ENCODE measurements around the gene AKT1. TPM values are rescaled to one million over a fixed set of nuclear protein-coding genes. Genes with fewer than 3 reads are reported as not detected.
A peak's percentile ranks its signal among the peaks of the same experiment; 100 is the strongest.

Gene AKT1
- total RNA-seq, 1 experiment from 2014 or later: 118 TPM

DNA sequence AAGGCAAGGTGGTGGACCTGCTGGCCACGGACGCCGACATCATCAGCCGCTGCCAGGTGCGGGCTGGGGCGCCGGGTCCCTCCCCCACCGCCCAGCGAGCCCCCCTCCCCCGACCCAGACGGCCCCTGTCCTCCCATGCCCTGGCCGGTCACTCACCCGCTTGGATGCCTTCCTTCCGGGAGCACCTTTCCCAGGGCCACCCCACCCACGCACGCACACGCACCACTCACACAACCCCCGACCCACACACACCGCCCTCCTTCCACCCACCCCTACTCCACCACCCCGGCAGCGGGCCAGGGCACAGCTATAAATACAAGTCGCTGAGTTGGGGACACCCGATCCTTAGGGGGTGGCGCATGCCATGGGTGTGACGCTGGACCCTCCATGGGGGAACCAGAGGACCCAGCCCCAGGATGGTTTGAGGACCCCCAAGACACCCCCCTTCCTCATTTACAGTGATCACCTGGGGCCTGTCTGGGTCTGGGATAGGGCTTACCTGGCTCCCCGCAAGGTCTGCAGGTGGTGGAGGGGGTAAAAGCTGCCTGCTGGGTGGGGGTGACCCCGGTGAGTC is 71.1 kb downstream of the AKT1 start:
- H3K27ac Mint-ChIP-seq (ENCODE audit: unreplicated experiment): peak overlapping the region; percentile 83
- H3K4me1 Mint-ChIP-seq (ENCODE audit: low read depth, unreplicated experiment): peaks cover 12% of the 10 kb centered on the region
- intact Hi-C loops (cut with micrococcal nuclease; ENCODE audit: unreplicated experiment): no loop called here
- H3K4me3 Mint-ChIP-seq (ENCODE audit: low read depth, unreplicated experiment): peak overlapping the region; percentile 54
- peaks cover 57% of the 10 kb centered on the region for H3K36me3 Mint-ChIP-seq (ENCODE audit: insufficient read depth, unreplicated experiment)
- CTCF ChIA-PET: interaction anchor here (0.6 to 1.7 kb wide), 3 partner anchors 28 to 1584 kb away, joined by 3 to 6 read pairs (median 5); partner anchors contain the start of gene SIVA1
- peak; percentile 47 for DNase-seq
- H3K9me3 Mint-ChIP-seq (ENCODE audit: low read depth, unreplicated experiment): no peaks in the 10 kb centered on the region
- H3K27me3 Mint-ChIP-seq (ENCODE audit: unreplicated experiment): peaks cover 32% of the 10 kb centered on the region
- TSS peak; percentile 17 for BruUV-seq (replicated peaks)
- TF ChIP-seq, protein P1, sequence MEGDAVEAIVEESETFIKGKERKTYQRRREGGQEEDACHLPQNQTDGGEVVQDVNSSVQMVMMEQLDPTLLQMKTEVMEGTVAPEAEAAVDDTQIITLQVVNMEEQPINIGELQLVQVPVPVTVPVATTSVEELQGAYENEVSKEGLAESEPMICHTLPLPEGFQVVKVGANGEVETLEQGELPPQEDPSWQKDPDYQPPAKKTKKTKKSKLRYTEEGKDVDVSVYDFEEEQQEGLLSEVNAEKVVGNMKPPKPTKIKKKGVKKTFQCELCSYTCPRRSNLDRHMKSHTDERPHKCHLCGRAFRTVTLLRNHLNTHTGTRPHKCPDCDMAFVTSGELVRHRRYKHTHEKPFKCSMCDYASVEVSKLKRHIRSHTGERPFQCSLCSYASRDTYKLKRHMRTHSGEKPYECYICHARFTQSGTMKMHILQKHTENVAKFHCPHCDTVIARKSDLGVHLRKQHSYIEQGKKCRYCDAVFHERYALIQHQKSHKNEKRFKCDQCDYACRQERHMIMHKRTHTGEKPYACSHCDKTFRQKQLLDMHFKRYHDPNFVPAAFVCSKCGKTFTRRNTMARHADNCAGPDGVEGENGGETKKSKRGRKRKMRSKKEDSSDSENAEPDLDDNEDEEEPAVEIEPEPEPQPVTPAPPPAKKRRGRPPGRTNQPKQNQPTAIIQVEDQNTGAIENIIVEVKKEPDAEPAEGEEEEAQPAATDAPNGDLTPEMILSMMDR (IDR thresholded peaks at IDR 0.05; ENCODE audit: unreplicated experiment): no peak

DNA sequence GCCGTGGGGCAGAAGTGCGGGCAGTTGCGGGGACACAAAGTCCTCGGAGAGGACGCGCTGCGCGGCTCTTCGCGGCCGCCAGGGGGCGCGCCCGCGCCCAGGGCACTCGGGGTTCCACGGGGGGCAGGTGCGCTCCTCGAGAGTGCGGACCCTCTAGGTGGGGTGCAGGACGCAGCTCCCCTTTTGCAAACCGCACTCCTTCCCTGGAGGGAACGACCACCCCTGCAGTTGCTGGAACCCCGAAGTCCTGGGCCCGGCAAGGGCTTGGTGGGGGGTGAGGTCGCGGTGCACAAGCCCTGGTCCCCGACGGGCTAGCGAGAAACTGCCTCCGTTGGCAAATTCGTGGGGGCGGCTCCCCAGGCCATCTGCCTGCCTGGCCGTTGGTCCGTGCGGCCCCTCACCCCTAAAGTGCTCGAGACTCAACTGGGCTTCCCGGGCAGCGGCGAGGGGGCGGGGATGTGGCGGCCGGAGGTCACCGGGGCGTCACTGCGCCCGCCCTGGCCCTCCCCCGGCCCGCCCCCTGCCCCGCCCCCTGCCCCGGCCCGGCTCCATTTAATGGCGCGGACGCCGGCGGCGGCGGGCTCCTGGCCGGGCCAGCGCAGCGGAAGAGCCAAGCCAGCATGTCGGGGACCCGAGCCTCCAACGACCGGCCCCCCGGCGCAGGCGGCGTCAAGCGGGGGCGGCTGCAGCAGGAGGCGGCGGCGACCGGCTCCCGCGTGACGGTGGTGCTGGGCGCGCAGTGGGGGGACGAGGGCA is 71.7 kb downstream of the AKT1 start, which contains the start of gene ADSS1:
Gene ADSS1 (plus strand): TSS at position 579 of the 756 bp plus-strand sequence. CDS start 42 bp downstream, at position 621.
- BruUV-seq (replicated peaks): no TSS peak
- CTCF ChIA-PET: interaction anchor here (0.6 to 1.7 kb wide), 2 partner anchors 58 to 1584 kb away, joined by 3 to 6 read pairs; no protein-coding TSS in a partner anchor
- no peaks in the 10 kb centered on the region for H3K9me3 Mint-ChIP-seq (ENCODE audit: low read depth, unreplicated experiment)
- TF ChIP-seq, protein P1 (IDR thresholded peaks at IDR 0.05; ENCODE audit: unreplicated experiment): peak; percentile 96
- peaks cover 12% of the 10 kb centered on the region for H3K4me1 Mint-ChIP-seq (ENCODE audit: low read depth, unreplicated experiment)
- H3K36me3 Mint-ChIP-seq (ENCODE audit: insufficient read depth, unreplicated experiment): peaks cover 56% of the 10 kb centered on the region
- peaks cover 25% of the 10 kb centered on the region for H3K27me3 Mint-ChIP-seq (ENCODE audit: unreplicated experiment)
- peak; percentile 74 for DNase-seq
- peak within 1 kb of the TSS; percentile 54 for H3K4me3 Mint-ChIP-seq (ENCODE audit: low read depth, unreplicated experiment)
- peak within 1 kb of the TSS; percentile 83 for H3K27ac Mint-ChIP-seq (ENCODE audit: unreplicated experiment)
- intact Hi-C loops (cut with micrococcal nuclease; ENCODE audit: unreplicated experiment): no loop called here

GRCh38 chr14:104722938-104723650 is 72.5 kb downstream of the AKT1 start:
- intact Hi-C loops (cut with micrococcal nuclease; ENCODE audit: unreplicated experiment): no loop called here
- peak overlapping the region; percentile 54 for H3K4me3 Mint-ChIP-seq (ENCODE audit: low read depth, unreplicated experiment)
- no peak overlapping the region for H3K27ac Mint-ChIP-seq (ENCODE audit: unreplicated experiment)
- H3K36me3 Mint-ChIP-seq (ENCODE audit: insufficient read depth, unreplicated experiment): peaks cover 57% of the 10 kb centered on the region
- CTCF ChIA-PET: no interaction called here
- H3K9me3 Mint-ChIP-seq (ENCODE audit: low read depth, unreplicated experiment): no peaks in the 10 kb centered on the region
- no peak for DNase-seq
- BruUV-seq (replicated peaks): no TSS peak
- peaks cover 18% of the 10 kb centered on the region for H3K27me3 Mint-ChIP-seq (ENCODE audit: unreplicated experiment)
- H3K4me1 Mint-ChIP-seq (ENCODE audit: low read depth, unreplicated experiment): peaks cover 12% of the 10 kb centered on the region
- TF ChIP-seq, protein P1 (IDR thresholded peaks at IDR 0.05; ENCODE audit: unreplicated experiment): no peak

- no peaks in the 10 kb centered on the region for H3K9me3 Mint-ChIP-seq (ENCODE audit: low read depth, unreplicated experiment)
- no peak overlapping the region for H3K27ac Mint-ChIP-seq (ENCODE audit: unreplicated experiment)
- no peak overlapping the region for H3K4me3 Mint-ChIP-seq (ENCODE audit: low read depth, unreplicated experiment)
These were observed 73.8 kb downstream of the AKT1 start for GRCh38 chr14:104721505-104722431.

More at GRCh38 chr14:104721505-104722431, 73.8 kb downstream of the AKT1 start:
- peaks cover 4% of the 10 kb centered on the region for H3K27me3 Mint-ChIP-seq (ENCODE audit: unreplicated experiment)
- no peak for DNase-seq
- H3K36me3 Mint-ChIP-seq (ENCODE audit: insufficient read depth, unreplicated experiment): peaks cover 60% of the 10 kb centered on the region
- no TSS peak for BruUV-seq (replicated peaks)
- CTCF ChIA-PET: no interaction called here
- intact Hi-C loops (cut with micrococcal nuclease; ENCODE audit: unreplicated experiment): no loop called here
- peaks cover under 1% of the 10 kb centered on the region for H3K4me1 Mint-ChIP-seq (ENCODE audit: low read depth, unreplicated experiment)
- TF ChIP-seq, protein P1 (IDR thresholded peaks at IDR 0.05; ENCODE audit: unreplicated experiment): no peak
